ENCODE measurements around the gene SND1.

SND1 gene

DNA sequence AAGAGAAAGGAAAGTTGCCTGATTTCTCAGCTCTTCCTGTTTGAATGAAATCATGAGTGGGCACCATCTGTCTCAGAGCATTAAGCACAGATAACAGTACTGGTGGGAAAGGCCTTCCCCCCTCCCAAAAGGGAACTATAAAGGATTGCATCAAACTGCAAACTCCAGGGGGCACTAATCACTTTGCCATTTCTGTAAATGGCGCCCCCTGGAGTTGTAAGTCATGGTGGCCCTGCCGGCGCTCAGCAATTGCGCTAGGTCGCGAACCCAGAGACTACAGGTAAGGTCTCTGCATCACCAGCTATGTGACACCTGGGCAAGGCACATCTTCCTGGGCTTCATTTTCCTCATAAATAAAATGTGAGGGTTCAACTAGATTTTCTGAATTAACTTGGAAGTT lies 368.2 kb downstream of the SND1 start:
- DNase-seq (ENCODE audit: insufficient read length, low spot score), result no peak
- FAIRE-seq, result no peak
- TF ChIP-seq, protein P1, sequence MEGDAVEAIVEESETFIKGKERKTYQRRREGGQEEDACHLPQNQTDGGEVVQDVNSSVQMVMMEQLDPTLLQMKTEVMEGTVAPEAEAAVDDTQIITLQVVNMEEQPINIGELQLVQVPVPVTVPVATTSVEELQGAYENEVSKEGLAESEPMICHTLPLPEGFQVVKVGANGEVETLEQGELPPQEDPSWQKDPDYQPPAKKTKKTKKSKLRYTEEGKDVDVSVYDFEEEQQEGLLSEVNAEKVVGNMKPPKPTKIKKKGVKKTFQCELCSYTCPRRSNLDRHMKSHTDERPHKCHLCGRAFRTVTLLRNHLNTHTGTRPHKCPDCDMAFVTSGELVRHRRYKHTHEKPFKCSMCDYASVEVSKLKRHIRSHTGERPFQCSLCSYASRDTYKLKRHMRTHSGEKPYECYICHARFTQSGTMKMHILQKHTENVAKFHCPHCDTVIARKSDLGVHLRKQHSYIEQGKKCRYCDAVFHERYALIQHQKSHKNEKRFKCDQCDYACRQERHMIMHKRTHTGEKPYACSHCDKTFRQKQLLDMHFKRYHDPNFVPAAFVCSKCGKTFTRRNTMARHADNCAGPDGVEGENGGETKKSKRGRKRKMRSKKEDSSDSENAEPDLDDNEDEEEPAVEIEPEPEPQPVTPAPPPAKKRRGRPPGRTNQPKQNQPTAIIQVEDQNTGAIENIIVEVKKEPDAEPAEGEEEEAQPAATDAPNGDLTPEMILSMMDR (IDR thresholded peaks at IDR 0.05; ENCODE audit: insufficient read depth, missing control alignments), result peak; percentile 32

DNA sequence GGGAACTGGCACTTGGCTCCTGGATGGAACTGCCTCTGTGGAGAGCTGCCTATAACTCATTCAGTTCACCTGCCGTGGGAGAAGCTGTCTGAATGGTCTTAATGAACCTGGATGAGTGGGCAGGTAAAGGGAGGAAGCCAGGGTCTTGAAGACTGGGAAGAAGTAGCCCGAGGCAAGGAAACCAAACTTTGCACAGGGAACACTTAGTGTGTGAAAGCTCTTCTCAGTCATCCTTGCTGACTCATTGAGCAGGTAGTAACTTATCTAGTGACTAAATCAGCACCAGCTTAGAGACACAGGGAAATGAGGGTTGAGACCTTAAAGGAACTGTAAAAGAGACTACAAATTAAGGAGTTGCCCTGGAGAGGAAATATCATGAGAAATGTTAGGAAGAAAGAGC lies 369.4 kb downstream of the SND1 start:
- no peak for FAIRE-seq
- TF ChIP-seq, protein P1 (IDR thresholded peaks at IDR 0.05; ENCODE audit: insufficient read depth, missing control alignments), result no peak
- no peak for DNase-seq (ENCODE audit: insufficient read length, low spot score)

DNA sequence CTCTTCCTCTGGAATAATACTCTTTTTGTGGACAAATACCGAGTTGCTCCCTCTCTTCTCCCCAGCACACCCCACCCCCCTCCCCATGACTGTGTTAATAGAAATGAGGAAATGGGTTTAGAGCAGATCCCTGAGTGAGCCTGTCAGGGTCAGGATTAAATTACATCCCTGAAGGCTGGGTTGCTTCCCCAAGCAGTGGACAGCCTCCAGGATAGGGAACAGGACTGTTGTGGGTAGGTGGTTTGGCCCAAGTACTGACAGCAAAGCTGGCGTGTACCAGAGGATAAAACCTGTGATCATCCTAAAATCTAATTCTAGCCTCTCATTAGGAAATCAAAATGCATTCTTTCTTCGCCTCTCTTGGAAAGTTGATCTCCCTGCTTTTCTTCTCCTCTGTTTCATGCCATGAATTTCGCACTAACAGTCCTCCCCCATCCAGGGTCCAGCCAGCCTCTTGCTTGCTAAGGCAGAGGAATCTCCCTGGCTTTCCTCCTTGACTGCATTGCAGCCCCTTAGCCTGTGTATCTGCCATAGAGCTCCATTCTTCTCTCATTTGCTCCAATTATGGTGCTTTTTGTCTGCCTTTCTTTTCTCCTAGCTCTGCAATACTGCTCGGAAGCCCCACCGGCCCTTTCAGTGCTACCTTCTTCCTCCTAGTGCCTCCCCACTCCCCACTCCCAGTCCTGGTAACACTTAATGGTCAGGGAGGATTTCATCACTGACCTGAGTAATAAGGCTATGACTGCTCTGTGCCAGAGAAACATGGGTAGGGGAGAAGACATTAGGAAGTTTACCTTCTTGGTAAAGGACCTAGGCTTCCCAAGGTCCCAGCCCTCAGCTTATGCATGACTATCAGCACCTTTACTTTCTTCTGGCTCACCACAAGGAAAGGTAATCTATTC lies 370.9 kb downstream of the SND1 start:
- FAIRE-seq (no peak), DNase-seq (ENCODE audit: insufficient read length, low spot score) (no peak)
- TF ChIP-seq, protein P1 (IDR thresholded peaks at IDR 0.05; ENCODE audit: insufficient read depth, missing control alignments), result no peak

GRCh38 chr7:128024151-128024550 lies 372.2 kb downstream of the SND1 start:
- DNase-seq (ENCODE audit: insufficient read length, low spot score) (no peak), FAIRE-seq (no peak)
- TF ChIP-seq, protein P1 (IDR thresholded peaks at IDR 0.05; ENCODE audit: insufficient read depth, missing control alignments), result no peak

- FAIRE-seq (no peak), DNase-seq (ENCODE audit: insufficient read length, low spot score) (no peak)
- TF ChIP-seq, protein P1 (IDR thresholded peaks at IDR 0.05; ENCODE audit: insufficient read depth, missing control alignments), result no peak
These were observed 373.4 kb downstream of the SND1 start for GRCh38 chr7:128025380-128025779.

GRCh38 chr7:128025819-128026218 lies 373.8 kb downstream of the SND1 start:
- TF ChIP-seq, protein P1 (IDR thresholded peaks at IDR 0.05; ENCODE audit: insufficient read depth, missing control alignments), result no peak
- FAIRE-seq (no peak), DNase-seq (ENCODE audit: insufficient read length, low spot score) (no peak)

- TF ChIP-seq, protein P1 (IDR thresholded peaks at IDR 0.05; ENCODE audit: insufficient read depth, missing control alignments), result no peak
- DNase-seq (ENCODE audit: insufficient read length, low spot score) (no peak), FAIRE-seq (no peak)
These were observed 374.6 kb downstream of the SND1 start for GRCh38 chr7:128026551-128026950.

All from D721Med (cell line).